ENCODE data around the gene ZBTB14. TPM values are rescaled to one million over a fixed set of nuclear protein-coding genes. Genes with fewer than 3 reads are reported as not detected.

ZBTB14 gene
- 10 to 100 TPM; 13.3 to 13.8 TPM for total RNA-seq

GRCh38 chr18:5295231-5295920 is at the start of gene ZBTB14:
ZBTB14 (minus strand) TSS chr18:5295726; CDS start chr18:5293246, 2,480 bp downstream.

Other genes with a start within 250 kb of the ZBTB14 start
- not detected for gene AKAIN1, start 98.5 kb downstream of the ZBTB14 start, total RNA-seq
- 100 to 1,000 TPM; 159 to 167 TPM for gene EPB41L3, start 248.3 kb upstream of the ZBTB14 start, total RNA-seq

All from melanocyte of skin (primary cell).